Subcutaneous abdominal adipose tissue (tissue), 5 donors: Measurements from ENCODE around the gene ACSL1.
A peak's percentile ranks its signal among the peaks of the same experiment; 100 is the strongest.

Experiments used
- H3K27ac ChIP-seq: one replicate; pipeline ENCODE4 v1.7.0; 2013; ENCODE audit warnings: low read depth, mild to moderate bottlenecking, inconsistent platforms, low read length, moderate library complexity
- H3K27me3 ChIP-seq, 5 donors: one replicate each; pipeline ENCODE4 v1.7.0; 2013; ENCODE audit warnings: low read length in 5 of 5, inconsistent platforms in 1 of 5; ENCODE audit not compliant: control insufficient read depth in 5 of 5, insufficient read depth in 4 of 5
- H3K36me3 ChIP-seq, 5 donors: one replicate each; pipeline ENCODE4 v1.7.0; 2013; ENCODE audit warnings: low read length in 5 of 5; ENCODE audit not compliant: control insufficient read depth in 5 of 5, insufficient read depth in 5 of 5
- H3K4me1 ChIP-seq, 5 donors: one replicate each; pipeline ENCODE4 v1.7.0; 2013; ENCODE audit warnings: low read length in 5 of 5, mild to moderate bottlenecking in 3 of 5, moderate library complexity in 1 of 5; ENCODE audit not compliant: control insufficient read depth in 5 of 5, insufficient read depth in 5 of 5
- H3K4me3 ChIP-seq, 5 donors: one replicate each; pipeline ENCODE4 v1.7.0; 2013; ENCODE audit warnings: low read length in 5 of 5, low read depth in 1 of 5
- H3K9ac ChIP-seq, 5 donors: one replicate each; pipeline ENCODE4 v1.7.0; 2013; ENCODE audit warnings: low read length in 5 of 5, mild to moderate bottlenecking in 4 of 5, moderate library complexity in 3 of 5
- H3K9me3 ChIP-seq, 5 donors: one replicate each; pipeline ENCODE4 v1.7.0; 2013; ENCODE audit warnings: low read length in 5 of 5; ENCODE audit not compliant: control insufficient read depth in 5 of 5
- donor health status: healthy.
- donor health status: healthy.
- donor health status: healthy.
- donor health status: healthy.
- donor health status: healthy.

The ACSL1 gene

DNA sequence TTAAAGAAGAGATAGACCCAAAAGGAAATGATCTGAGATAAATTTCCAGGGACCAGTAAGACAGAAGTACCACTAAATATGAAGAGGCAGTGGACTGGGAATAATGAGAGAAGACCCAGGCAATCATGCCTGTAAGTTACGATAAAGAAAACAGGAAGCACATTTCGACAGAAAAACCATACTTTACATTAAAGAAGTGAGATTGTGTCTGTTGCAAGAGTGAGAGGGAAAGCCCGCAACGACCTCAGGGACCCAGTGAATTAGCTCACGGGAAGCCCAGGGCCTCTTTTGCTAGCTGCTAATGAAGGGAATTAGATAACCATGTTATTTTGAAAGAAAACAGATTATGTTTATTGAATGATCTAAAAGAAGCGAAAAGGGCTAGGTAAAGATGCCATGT, 28.9 kb upstream of the ACSL1 start:
- H3K4me1 ChIP-seq, result peaks cover 0 to 13% (median 6%) of the 10 kb centered on the region in 5 donors
- no peaks in the 10 kb centered on the region for H3K27me3 ChIP-seq
- H3K36me3 ChIP-seq, result no peaks in the 10 kb centered on the region
- H3K9ac ChIP-seq, result no peak overlapping the region
- H3K9me3 ChIP-seq, result no peaks in the 10 kb centered on the region
- peak overlapping the region; percentile 33 for H3K27ac ChIP-seq
- no peak overlapping the region for H3K4me3 ChIP-seq

GRCh38 chr4:184853436-184853835, 27.7 kb upstream of the ACSL1 start:
- Histone ChIP-seq H3K4me1 (peaks cover 0 to 11% (median 0%) of the 10 kb centered on the region in 5 donors), H3K4me3 (no peak overlapping the region), H3K9ac (no peak overlapping the region), H3K9me3 (no peaks in the 10 kb centered on the region), H3K36me3 (no peaks in the 10 kb centered on the region), H3K27me3 (no peaks in the 10 kb centered on the region), H3K27ac (no peak overlapping the region)

GRCh38 chr4:184851886-184852285, 26.1 kb upstream of the ACSL1 start:
- Histone ChIP-seq H3K27ac (no peak overlapping the region), H3K36me3 (no peaks in the 10 kb centered on the region), H3K27me3 (no peaks in the 10 kb centered on the region), H3K9me3 (no peaks in the 10 kb centered on the region), H3K4me3 (no peak overlapping the region), H3K9ac (no peak overlapping the region), H3K4me1 (peaks cover 0 to 7% (median 0%) of the 10 kb centered on the region in 5 donors)

- H3K9ac ChIP-seq, result no peak overlapping the region
- H3K27ac ChIP-seq, result no peak overlapping the region
- H3K4me1 ChIP-seq, result peaks cover 0 to 7% (median 0%) of the 10 kb centered on the region in 5 donors
- H3K4me3 ChIP-seq, result no peak overlapping the region
- H3K9me3 ChIP-seq, result no peaks in the 10 kb centered on the region
- H3K27me3 ChIP-seq, result no peaks in the 10 kb centered on the region
- H3K36me3 ChIP-seq, result no peaks in the 10 kb centered on the region
These were observed 25.4 kb upstream of the ACSL1 start for GRCh38 chr4:184851200-184851541.

DNA sequence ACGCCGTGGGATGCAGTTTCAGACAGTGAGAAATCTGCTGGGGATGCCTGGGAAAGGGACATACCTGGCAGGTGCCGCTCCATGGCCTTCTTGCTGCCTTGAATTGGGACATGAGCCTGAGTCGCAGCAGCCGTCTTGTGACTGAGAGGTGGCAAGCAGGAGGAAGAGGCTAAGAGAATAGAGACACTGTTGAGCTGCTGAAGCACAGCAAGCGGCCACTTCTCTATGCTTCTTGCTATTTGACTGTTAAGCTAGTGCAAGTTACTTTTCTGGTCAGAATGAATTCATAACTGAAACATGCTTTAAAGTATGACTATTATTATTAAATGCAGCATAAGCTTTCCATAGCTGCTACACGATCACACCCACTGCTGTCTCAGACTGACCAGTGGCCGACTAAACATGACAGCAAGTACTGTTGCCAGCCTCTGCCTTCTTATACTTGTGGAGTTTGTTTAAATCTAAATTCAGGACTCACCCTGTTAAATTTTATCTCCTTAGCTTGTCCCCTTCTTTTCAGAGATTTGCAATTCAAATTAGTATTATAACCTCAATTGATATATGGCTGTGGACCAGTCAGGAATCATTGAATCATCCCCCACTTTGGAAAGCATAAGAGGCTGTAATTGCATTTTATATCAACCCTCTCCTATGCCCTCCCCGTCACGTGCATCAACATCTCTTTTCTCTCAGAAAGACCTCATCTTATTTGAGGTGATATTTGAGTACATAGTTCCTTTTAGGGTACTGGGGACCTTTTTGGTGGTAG, 24.8 kb upstream of the ACSL1 start:
- Histone ChIP-seq H3K9ac (no peak overlapping the region), H3K27ac (no peak overlapping the region), H3K36me3 (no peaks in the 10 kb centered on the region), H3K4me3 (no peak overlapping the region), H3K9me3 (no peaks in the 10 kb centered on the region), H3K4me1 (peaks cover 0 to 7% (median under 1%) of the 10 kb centered on the region in 5 donors), H3K27me3 (no peaks in the 10 kb centered on the region)

DNA sequence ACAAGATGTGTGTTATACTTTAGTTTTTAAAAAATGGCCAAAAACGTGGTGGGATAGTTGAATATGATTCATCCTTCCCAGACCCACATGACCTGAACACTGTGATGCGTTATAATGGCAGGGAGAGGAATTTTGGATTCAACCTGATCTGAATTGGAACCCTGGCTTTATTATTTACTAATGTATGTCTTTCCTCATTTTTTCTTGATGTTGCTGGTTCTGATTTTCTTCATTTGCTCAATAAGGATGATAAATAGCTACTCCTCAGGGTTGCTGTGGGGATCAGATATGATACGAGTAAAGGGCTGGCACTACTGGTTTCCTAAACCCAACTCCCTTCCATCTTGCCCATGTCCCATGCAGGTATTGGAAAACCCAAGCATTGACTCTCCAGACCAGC, 24.2 kb upstream of the ACSL1 start:
- H3K27ac ChIP-seq, result no peak overlapping the region
- no peaks in the 10 kb centered on the region for H3K27me3 ChIP-seq
- no peaks in the 10 kb centered on the region for H3K9me3 ChIP-seq
- H3K9ac ChIP-seq, result no peak overlapping the region
- no peaks in the 10 kb centered on the region for H3K36me3 ChIP-seq
- peaks cover 0 to 12% (median 3%) of the 10 kb centered on the region in 5 donors for H3K4me1 ChIP-seq
- no peak overlapping the region for H3K4me3 ChIP-seq

DNA sequence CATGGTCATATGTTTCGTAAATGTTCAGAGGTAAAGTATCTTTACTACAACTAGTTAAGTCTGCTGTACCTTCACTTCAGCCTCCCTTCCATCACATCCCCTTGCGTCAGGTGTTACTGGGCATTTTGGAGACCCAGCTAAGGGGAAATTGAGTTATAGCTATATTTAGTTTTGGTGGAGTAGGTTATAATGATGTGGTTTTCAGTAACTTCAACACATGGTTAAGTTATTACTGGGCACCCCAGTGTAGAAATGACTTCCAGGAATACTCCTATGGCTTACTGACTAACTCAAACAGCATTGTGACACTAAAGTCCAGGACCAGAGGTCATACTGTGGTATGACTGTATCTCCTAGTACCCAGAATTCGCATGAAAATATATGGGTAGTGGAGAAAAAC, 23.4 kb upstream of the ACSL1 start:
- Histone ChIP-seq H3K27ac (no peak overlapping the region), H3K4me3 (no peak overlapping the region), H3K4me1 (peaks cover 0 to 15% (median 3%) of the 10 kb centered on the region in 5 donors), H3K9ac (no peak overlapping the region), H3K36me3 (no peaks in the 10 kb centered on the region), H3K27me3 (no peaks in the 10 kb centered on the region), H3K9me3 (no peaks in the 10 kb centered on the region)

DNA sequence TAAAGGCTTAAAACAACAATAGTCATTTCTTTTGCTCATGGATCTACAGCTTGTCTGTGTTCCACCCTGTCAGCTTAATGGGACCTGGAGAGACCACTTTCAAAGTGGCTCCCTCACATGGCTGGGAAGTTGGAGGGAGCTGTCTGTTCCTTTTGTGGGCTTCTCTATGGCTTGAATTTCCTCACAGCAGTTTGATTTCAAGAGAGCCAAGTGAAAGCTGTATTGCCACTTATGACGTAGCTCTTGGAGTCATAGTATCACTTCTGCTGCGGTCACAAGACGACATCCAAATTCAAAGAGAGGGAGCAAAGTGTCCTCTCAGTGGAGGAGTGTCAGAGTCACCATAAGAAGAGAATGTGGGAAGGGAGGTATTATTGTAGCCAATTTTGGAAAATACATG, 22.7 kb upstream of the ACSL1 start:
- Histone ChIP-seq H3K4me1 (peaks cover 0 to 15% (median 3%) of the 10 kb centered on the region in 5 donors), H3K4me3 (no peak overlapping the region), H3K27ac (no peak overlapping the region), H3K9ac (no peak overlapping the region), H3K36me3 (no peaks in the 10 kb centered on the region), H3K9me3 (no peaks in the 10 kb centered on the region), H3K27me3 (no peaks in the 10 kb centered on the region)

- peaks cover 0 to 15% (median 3%) of the 10 kb centered on the region in 5 donors for H3K4me1 ChIP-seq
- no peak overlapping the region for H3K9ac ChIP-seq
- H3K36me3 ChIP-seq, result no peaks in the 10 kb centered on the region
- H3K27me3 ChIP-seq, result no peaks in the 10 kb centered on the region
- no peak overlapping the region for H3K4me3 ChIP-seq
- no peaks in the 10 kb centered on the region for H3K9me3 ChIP-seq
- H3K27ac ChIP-seq, result no peak overlapping the region
These were observed 20.8 kb upstream of the ACSL1 start for GRCh38 chr4:184846531-184846930.

DNA sequence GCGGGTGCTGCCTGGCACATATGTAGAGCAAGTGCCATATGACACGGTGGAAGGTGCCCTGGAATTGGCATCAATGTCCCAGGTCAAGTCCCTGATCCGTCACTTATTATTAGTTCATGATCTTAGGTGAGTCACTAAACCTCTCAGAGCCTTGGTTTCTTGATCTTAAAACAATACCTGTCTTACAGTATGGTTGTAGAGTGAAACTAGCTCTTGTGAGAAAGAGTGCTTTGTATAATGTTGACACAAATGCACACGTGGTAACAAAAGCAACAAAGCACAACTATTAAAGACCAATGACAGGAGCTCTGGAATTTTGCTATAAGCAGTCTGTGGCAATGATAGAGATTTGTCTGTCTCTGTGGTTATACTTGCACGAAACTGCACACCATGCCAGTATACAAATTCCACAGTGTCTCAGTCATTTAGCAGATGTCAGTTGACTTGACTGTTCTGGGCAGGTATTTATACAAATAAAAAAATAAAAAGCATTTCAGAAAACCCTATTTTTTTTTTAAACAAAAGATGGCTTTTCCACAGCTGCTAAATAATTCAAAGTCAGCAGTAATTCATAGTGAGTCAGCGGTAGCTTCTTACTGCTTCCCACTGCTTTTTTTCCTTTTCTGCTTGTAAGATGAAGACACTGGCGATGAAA, 19.7 kb upstream of the ACSL1 start:
- Histone ChIP-seq H3K4me3 (no peak overlapping the region), H3K27me3 (no peaks in the 10 kb centered on the region), H3K9ac (no peak overlapping the region), H3K36me3 (no peaks in the 10 kb centered on the region), H3K27ac (no peak overlapping the region), H3K4me1 (peaks cover 0 to 11% (median 3%) of the 10 kb centered on the region in 5 donors), H3K9me3 (no peaks in the 10 kb centered on the region)
